OCI-LY3 (cell line): ENCODE data around the gene MYLK.

Source experiments
- EZH2phosphoT487 ChIP-seq: fragments of 200-600 bp; shearing (Covaris generic); IDR thresholded peaks from 2 replicates; pipeline ENCODE4 v1.6.1; 2018; ENCODE audit warnings: antibody characterized with exemption, mixed run types, low read depth
- TF ChIP-seq, protein P1 (sequence below): fragments of 200-600, 300-600 bp; sonication (generic); IDR thresholded peaks from 2 replicates; pipeline ENCODE4 v1.5.1; 2014; ENCODE audit warnings: antibody characterized with exemption, low read length, low read depth

DNA sequence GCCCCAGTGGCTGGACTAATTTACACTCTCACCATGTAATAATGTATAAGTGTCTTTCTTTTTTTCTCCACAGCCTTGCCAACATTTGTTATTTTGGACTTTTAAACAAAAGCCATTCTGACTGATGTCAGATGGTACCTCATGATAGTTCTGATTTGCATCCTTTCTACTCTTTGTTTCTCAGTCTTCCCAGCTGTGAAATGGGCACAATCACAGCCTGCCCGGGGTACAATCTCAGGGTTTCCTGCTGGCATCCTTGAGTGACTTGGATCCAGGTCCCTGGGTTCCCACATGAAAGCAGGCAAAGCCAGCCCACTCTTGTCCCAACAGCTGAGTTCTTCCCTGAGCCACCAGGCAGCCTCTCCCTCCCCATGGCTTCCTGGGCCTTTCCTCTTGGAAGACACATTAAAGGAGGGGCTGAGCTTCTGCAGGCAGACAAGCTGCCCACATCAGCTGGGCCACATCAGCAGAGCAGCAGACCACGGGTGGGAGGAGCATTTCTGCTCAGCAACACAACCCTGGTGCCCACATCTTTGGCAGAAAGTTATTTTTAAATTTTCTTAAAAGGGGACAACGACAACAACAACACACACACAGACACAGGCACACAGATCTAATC is 82.0 kb downstream of the MYLK start:
- TF ChIP-seq, protein P1, sequence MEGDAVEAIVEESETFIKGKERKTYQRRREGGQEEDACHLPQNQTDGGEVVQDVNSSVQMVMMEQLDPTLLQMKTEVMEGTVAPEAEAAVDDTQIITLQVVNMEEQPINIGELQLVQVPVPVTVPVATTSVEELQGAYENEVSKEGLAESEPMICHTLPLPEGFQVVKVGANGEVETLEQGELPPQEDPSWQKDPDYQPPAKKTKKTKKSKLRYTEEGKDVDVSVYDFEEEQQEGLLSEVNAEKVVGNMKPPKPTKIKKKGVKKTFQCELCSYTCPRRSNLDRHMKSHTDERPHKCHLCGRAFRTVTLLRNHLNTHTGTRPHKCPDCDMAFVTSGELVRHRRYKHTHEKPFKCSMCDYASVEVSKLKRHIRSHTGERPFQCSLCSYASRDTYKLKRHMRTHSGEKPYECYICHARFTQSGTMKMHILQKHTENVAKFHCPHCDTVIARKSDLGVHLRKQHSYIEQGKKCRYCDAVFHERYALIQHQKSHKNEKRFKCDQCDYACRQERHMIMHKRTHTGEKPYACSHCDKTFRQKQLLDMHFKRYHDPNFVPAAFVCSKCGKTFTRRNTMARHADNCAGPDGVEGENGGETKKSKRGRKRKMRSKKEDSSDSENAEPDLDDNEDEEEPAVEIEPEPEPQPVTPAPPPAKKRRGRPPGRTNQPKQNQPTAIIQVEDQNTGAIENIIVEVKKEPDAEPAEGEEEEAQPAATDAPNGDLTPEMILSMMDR: no peak
- no peak for TF ChIP-seq EZH2phosphoT487
